HL-60 (cell line): ENCODE data around the gene GALNT14.

ENCODE experiments used
- CTCF ChIP-seq: IDR thresholded peaks from one replicate; pipeline ENCODE4 v1.5.1; 2011; ENCODE audit warnings: low read length, control low read depth, inconsistent platforms; ENCODE audit not compliant: insufficient read depth
- POLR2AphosphoS5 ChIP-seq: IDR thresholded peaks from 2 replicates; pipeline ENCODE4 v1.6.1; 2012; ENCODE audit warnings: low read depth
- TF ChIP-seq, protein P1 (sequence below): IDR thresholded peaks from 2 replicates; pipeline ENCODE4 v1.6.1; 2012; ENCODE audit warnings: low read depth; ENCODE audit not compliant: insufficient replicate concordance

- no peak for TF ChIP-seq CTCF
- no peak for TF ChIP-seq POLR2AphosphoS5
- TF ChIP-seq, protein P1, sequence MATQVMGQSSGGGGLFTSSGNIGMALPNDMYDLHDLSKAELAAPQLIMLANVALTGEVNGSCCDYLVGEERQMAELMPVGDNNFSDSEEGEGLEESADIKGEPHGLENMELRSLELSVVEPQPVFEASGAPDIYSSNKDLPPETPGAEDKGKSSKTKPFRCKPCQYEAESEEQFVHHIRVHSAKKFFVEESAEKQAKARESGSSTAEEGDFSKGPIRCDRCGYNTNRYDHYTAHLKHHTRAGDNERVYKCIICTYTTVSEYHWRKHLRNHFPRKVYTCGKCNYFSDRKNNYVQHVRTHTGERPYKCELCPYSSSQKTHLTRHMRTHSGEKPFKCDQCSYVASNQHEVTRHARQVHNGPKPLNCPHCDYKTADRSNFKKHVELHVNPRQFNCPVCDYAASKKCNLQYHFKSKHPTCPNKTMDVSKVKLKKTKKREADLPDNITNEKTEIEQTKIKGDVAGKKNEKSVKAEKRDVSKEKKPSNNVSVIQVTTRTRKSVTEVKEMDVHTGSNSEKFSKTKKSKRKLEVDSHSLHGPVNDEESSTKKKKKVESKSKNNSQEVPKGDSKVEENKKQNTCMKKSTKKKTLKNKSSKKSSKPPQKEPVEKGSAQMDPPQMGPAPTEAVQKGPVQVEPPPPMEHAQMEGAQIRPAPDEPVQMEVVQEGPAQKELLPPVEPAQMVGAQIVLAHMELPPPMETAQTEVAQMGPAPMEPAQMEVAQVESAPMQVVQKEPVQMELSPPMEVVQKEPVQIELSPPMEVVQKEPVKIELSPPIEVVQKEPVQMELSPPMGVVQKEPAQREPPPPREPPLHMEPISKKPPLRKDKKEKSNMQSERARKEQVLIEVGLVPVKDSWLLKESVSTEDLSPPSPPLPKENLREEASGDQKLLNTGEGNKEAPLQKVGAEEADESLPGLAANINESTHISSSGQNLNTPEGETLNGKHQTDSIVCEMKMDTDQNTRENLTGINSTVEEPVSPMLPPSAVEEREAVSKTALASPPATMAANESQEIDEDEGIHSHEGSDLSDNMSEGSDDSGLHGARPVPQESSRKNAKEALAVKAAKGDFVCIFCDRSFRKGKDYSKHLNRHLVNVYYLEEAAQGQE = no peak
These were observed 59.6 kb downstream of the GALNT14 start for GRCh38 chr2:31078579-31079105.
